ENCODE results near the gene FTO.

DNA sequence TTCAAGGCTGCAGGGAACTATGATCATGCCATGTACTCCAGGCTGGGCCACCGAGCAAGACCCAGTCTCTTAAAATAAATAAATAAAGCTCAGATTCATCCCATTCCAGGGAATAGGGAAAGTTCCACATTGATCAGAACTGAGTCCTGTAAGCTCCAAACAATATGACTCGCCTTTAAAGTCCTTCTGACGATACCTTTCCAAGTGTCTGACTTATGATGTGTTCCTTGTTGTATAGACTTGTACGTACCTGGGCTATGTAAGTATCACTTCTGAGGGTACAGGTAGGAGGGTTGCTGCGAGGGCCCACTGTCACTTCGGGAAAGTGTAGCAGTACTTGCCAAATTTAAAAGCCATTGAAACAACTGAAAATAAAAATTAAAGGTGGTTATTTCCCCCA lies 329.8 kb downstream of the FTO start:
- TF ChIP-seq, protein P1, sequence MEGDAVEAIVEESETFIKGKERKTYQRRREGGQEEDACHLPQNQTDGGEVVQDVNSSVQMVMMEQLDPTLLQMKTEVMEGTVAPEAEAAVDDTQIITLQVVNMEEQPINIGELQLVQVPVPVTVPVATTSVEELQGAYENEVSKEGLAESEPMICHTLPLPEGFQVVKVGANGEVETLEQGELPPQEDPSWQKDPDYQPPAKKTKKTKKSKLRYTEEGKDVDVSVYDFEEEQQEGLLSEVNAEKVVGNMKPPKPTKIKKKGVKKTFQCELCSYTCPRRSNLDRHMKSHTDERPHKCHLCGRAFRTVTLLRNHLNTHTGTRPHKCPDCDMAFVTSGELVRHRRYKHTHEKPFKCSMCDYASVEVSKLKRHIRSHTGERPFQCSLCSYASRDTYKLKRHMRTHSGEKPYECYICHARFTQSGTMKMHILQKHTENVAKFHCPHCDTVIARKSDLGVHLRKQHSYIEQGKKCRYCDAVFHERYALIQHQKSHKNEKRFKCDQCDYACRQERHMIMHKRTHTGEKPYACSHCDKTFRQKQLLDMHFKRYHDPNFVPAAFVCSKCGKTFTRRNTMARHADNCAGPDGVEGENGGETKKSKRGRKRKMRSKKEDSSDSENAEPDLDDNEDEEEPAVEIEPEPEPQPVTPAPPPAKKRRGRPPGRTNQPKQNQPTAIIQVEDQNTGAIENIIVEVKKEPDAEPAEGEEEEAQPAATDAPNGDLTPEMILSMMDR (conservative IDR thresholded peaks at IDR 0.05) = no peak
- no peak for TF ChIP-seq ZFX (IDR thresholded peaks at IDR 0.05)
